Loucy (cell line): ENCODE measurements around the gene CCDC196.

Experiments
- CTCF ChIP-seq: fragments of 200-600 bp; sonication (generic); conservative IDR thresholded peaks from 2 replicates; pipeline ENCODE4 v1.5.1; 2014; ENCODE audit warnings: mild to moderate bottlenecking, antibody characterized with exemption, low read length
- EZH2phosphoT487 ChIP-seq: fragments of 200-600 bp; IDR thresholded peaks from 2 replicates; pipeline ENCODE4 v1.6.1; 2018; ENCODE audit warnings: antibody characterized with exemption, mild to moderate bottlenecking, moderate library complexity, borderline replicate concordance

- TF ChIP-seq CTCF (no peak), EZH2phosphoT487 (no peak)
Measured at GRCh38 chr14:66476964-66477363, 9.2 kb upstream of the CCDC196 start.
